ENCODE measurements around the gene TMTC3. TPM values are rescaled to one million over a fixed set of nuclear protein-coding genes. Genes with fewer than 3 reads are reported as not detected.

The TMTC3 gene
- total and polyA plus RNA-seq, 8 donors: 1.3 to 11.7 (median 4.7) TPM

- Histone ChIP-seq H3K27ac (no peak overlapping the region), H3K27me3 (no peaks in the 10 kb centered on the region), H3K9me3 (no peaks in the 10 kb centered on the region), H3K4me1 (no peaks in the 10 kb centered on the region), H3K36me3 (peaks cover 0 to 8% (median 0%) of the 10 kb centered on the region in 3 donors), H3K4me3 (no peak overlapping the region)
- FAIRE-seq (no peak), ATAC-seq (no peak), DNase-seq (no peak)
- no peak for TF ChIP-seq CTCF (IDR thresholded peaks at IDR 0.05)
- intact Hi-C loops (cut with DNase I): no loop called here
- 86 to 91% methylated on average over 3 of the region's 3 CpGs for WGBS, 2 donors
Measured at GRCh38 chr12:88194868-88195267, 52.8 kb downstream of the TMTC3 start.

- 98 to 99% methylated on average over 2 of the region's 2 CpGs for WGBS, 2 donors
- no peak overlapping the region for H3K27ac ChIP-seq
- H3K9me3 ChIP-seq: no peaks in the 10 kb centered on the region
- FAIRE-seq: no peak
- intact Hi-C loops (cut with DNase I): no loop called here
- no peak for TF ChIP-seq CTCF (IDR thresholded peaks at IDR 0.05)
- peaks cover 0 to 4% (median 0%) of the 10 kb centered on the region in 3 donors for H3K36me3 ChIP-seq
- no peaks in the 10 kb centered on the region for H3K27me3 ChIP-seq
- no peak for ATAC-seq
- DNase-seq: no peak
- no peaks in the 10 kb centered on the region for H3K4me1 ChIP-seq
- H3K4me3 ChIP-seq: no peak overlapping the region
Measured at GRCh38 chr12:88200029-88200428, 57.9 kb downstream of the TMTC3 start.

- intact Hi-C loops (cut with DNase I): no loop called here
- 75 to 83% methylated on average over 2 of the region's 2 CpGs for WGBS, 2 donors
- ATAC-seq: no peak
- Histone ChIP-seq H3K4me3 (no peak overlapping the region), H3K9me3 (no peaks in the 10 kb centered on the region), H3K4me1 (no peaks in the 10 kb centered on the region), H3K27me3 (no peaks in the 10 kb centered on the region), H3K36me3 (no peaks in the 10 kb centered on the region), H3K27ac (no peak overlapping the region)
- TF ChIP-seq CTCF (IDR thresholded peaks at IDR 0.05): no peak
- no peak for FAIRE-seq
- no peak for DNase-seq
Measured at GRCh38 chr12:88202500-88202899, 60.4 kb downstream of the TMTC3 start.

GRCh38 chr12:88206601-88207000 lies 64.5 kb downstream of the TMTC3 start:
- no peaks in the 10 kb centered on the region for H3K36me3 ChIP-seq
- no peak overlapping the region for H3K4me3 ChIP-seq
- intact Hi-C loops (cut with DNase I): no loop called here
- FAIRE-seq: no peak
- no peaks in the 10 kb centered on the region for H3K27me3 ChIP-seq
- DNase-seq: no peak
- H3K4me1 ChIP-seq: no peaks in the 10 kb centered on the region
- no peak overlapping the region for H3K27ac ChIP-seq
- 58 to 81% methylated on average over 1 of the region's 1 CpG for WGBS, 2 donors
- peak in 1 of 4 donors; percentile 56 for ATAC-seq
- TF ChIP-seq CTCF (IDR thresholded peaks at IDR 0.05): no peak
- H3K9me3 ChIP-seq: no peaks in the 10 kb centered on the region

GRCh38 chr12:88207921-88208620 lies 66.0 kb downstream of the TMTC3 start:
- H3K9me3 ChIP-seq: no peaks in the 10 kb centered on the region
- FAIRE-seq (no peak), DNase-seq (no peak), ATAC-seq (peak in 3 of 4 donors; percentile 50 to 69 (median 54))
- no peaks in the 10 kb centered on the region for H3K27me3 ChIP-seq
- no peaks in the 10 kb centered on the region for H3K4me1 ChIP-seq
- TF ChIP-seq CTCF (IDR thresholded peaks at IDR 0.05): no peak
- H3K27ac ChIP-seq: no peak overlapping the region
- intact Hi-C loops (cut with DNase I): no loop called here
- no peaks in the 10 kb centered on the region for H3K36me3 ChIP-seq
- no peak overlapping the region for H3K4me3 ChIP-seq
- 86 to 93% methylated on average over 4 of the region's 4 CpGs for WGBS, 2 donors

All from pancreas (tissue), 10 donors.